Activated effector memory CD4-positive, alpha-beta T cell treated with anti-CD3 and anti-CD28 coated beads, Interleukin-2, amount 50 U/mL, for 16 hours (primary cell): ENCODE data around the gene MAP4K2.

Source experiments
- DNase-seq: peaks from one replicate; pipeline ENCODE4 v3.0.0-alpha.2; 2020

MAP4K2 gene

DNA sequence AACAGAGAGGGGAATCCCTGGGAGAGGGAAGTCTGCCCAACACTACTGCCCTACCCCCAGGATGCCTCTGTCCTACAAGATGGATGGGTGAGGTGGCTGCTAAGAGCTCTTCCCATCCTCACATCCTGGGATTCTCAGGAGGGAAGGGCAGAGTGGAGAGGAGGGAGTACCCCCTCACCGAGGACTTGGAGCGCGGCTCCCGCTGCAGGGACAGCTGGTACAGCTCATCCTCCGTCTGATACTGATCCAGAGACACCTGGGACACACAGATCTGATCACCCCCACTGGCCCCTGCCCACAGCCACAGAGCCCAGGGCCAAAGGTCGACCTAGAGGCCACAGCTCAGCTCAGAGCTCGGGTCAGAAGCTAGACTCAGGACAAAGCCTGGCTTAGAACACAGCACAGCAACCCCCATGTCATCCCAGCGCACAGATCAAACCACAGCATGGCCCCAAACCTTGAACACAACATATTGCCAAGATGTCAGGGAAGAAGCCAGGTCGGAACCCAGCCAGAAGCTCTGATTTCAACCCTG lies 67.2 kb downstream of the MAP4K2 start:
- no peak for DNase-seq
